Activated CD8-positive, alpha-beta memory T cell treated with anti-CD3 and anti-CD28 coated beads for 36 hours (primary cell): ENCODE results near the gene SNX17. TPM values are rescaled to one million over a fixed set of nuclear protein-coding genes. Genes with fewer than 3 reads are reported as not detected.

ENCODE experiments used
- CTCF ChIA-PET: fragments of 350-600 bp; sonication (Branson Sonifier 250); formaldehyde crosslinking; loops from one replicate; lab custom pipeline; 2021; ENCODE audit warnings: antibody characterized with exemption; lab: Charles Lee
- POLR2A ChIA-PET: fragments of 350-600 bp; sonication (Branson Sonifier 250); formaldehyde crosslinking; loops from one replicate; lab custom pipeline; 2021; ENCODE audit warnings: antibody characterized with exemption; lab: Charles Lee
- total RNA-seq, 2 experiments: library from RNA; stranded (reverse); gene quantifications; one replicate each; pipeline ENCODE4 v1.2.3, GENCODE V29; 2021

SNX17 gene
- total RNA-seq, 2 experiments from 2014 or later = 111 to 112 TPM

- POLR2A ChIA-PET = interaction anchor here (1.0 to 2.4 kb wide), 3 partner anchors 13 to 23 kb away, joined by 3 to 13 read pairs (median 6); partner anchors contain the start of genes EIF2B4 and SNX17
Measured at GRCh38 chr2:27356382-27357181, 13.8 kb upstream of the SNX17 start, which contains the start of gene GTF3C2. Gene GTF3C2 (minus strand): TSS chr2:27356764. CDS start chr2:27343554, 13,210 bp downstream.

GRCh38 chr2:27362678-27363420 lies 7.6 kb upstream of the SNX17 start:
- CTCF ChIA-PET = interaction anchor here (1.1 kb wide), 1 partner anchor 13 kb away, joined by 3 read pairs; no protein-coding TSS in a partner anchor
- POLR2A ChIA-PET = interaction anchor here (0.6 kb wide), 1 partner anchor 232 kb away, joined by 7 read pairs; no protein-coding TSS in a partner anchor

More at GRCh38 chr2:27356382-27357181, 13.8 kb upstream of the SNX17 start, which contains the start of gene GTF3C2:
- CTCF ChIA-PET = interaction anchor here (1.2 to 2.4 kb wide), 3 partner anchors 13 to 74 kb away, joined by 3 to 11 read pairs (median 3); partner anchors contain the start of gene EIF2B4

- ChIA-PET CTCF (interaction anchor here (1.3 kb wide), 1 partner anchor 46 kb away, joined by 3 read pairs; the partner anchor contains the start of gene PPM1G), POLR2A (no interaction called here)
Measured at GRCh38 chr2:27363933-27364332, 6.5 kb upstream of the SNX17 start.

- ChIA-PET POLR2A (interaction anchor here (0.5 to 3.1 kb wide), 5 partner anchors 9 to 200 kb away, joined by 3 to 13 read pairs (median 9); partner anchors contain the start of genes GTF3C2, MPV17 and ZNF513), CTCF (interaction anchor here (0.5 to 2.7 kb wide), 7 partner anchors 9 to 90 kb away, joined by 3 to 11 read pairs (median 4); partner anchors contain the start of gene GTF3C2)
Measured at GRCh38 chr2:27369471-27370025, 868 bp upstream of the SNX17 start.

GRCh38 chr2:27370816-27371620 lies 602 bp downstream of the SNX17 start:
- ChIA-PET POLR2A (interaction anchor here (0.5 to 3.1 kb wide), 8 partner anchors 9 to 312 kb away, joined by 3 to 20 read pairs (median 4); partner anchors contain the start of genes ATRAID, MPV17, NRBP1 and PPM1G), CTCF (interaction anchor here (0.9 to 2.7 kb wide), 6 partner anchors 9 to 312 kb away, joined by 3 to 11 read pairs (median 4); partner anchors contain the start of genes PPM1G and ZNF513)

GRCh38 chr2:27372937-27373336 lies 2.5 kb downstream of the SNX17 start:
- POLR2A ChIA-PET = interaction anchor here (1.0 to 2.5 kb wide), 3 partner anchors 7 to 37 kb away, joined by 3 to 20 read pairs (median 3); partner anchors contain the start of genes GTF3C2, PPM1G and ZNF513
- CTCF ChIA-PET = interaction anchor here (1.4 kb wide), 1 partner anchor 68 kb away, joined by 3 read pairs; no protein-coding TSS in a partner anchor

- POLR2A ChIA-PET = interaction anchor here (1.3 kb wide), 1 partner anchor 17 kb away, joined by 3 read pairs; the partner anchor contains the start of gene GTF3C2
- CTCF ChIA-PET = no interaction called here
Measured at GRCh38 chr2:27373567-27373966, 3.2 kb downstream of the SNX17 start.

GRCh38 chr2:27375513-27376099 lies 5.2 kb downstream of the SNX17 start:
- POLR2A ChIA-PET = no interaction called here
- CTCF ChIA-PET = no interaction called here

- ChIA-PET POLR2A (no interaction called here), CTCF (no interaction called here)
Measured at GRCh38 chr2:27376151-27376865, 5.9 kb downstream of the SNX17 start.

GRCh38 chr2:27376866-27377617 lies 6.6 kb downstream of the SNX17 start:
- CTCF ChIA-PET = no interaction called here
- POLR2A ChIA-PET = interaction anchor here (1.4 kb wide), 1 partner anchor 54 kb away, joined by 3 read pairs; the partner anchor contains the start of gene MPV17

- ChIA-PET CTCF (interaction anchor here (0.5 kb wide), 1 partner anchor 53 kb away, joined by 3 read pairs; no protein-coding TSS in a partner anchor), POLR2A (interaction anchor here (0.7 to 1.4 kb wide), 2 partner anchors 51 to 55 kb away, joined by 3 read pairs; partner anchors contain the start of genes MPV17 and NRBP1)
Measured at GRCh38 chr2:27377618-27378095, 7.2 kb downstream of the SNX17 start.

- ChIA-PET CTCF (interaction anchor here (0.5 kb wide), 1 partner anchor 52 kb away, joined by 3 read pairs; no protein-coding TSS in a partner anchor), POLR2A (interaction anchor here (0.7 to 1.4 kb wide), 4 partner anchors 21 to 304 kb away, joined by 3 to 6 read pairs (median 3); partner anchors contain the start of genes GTF3C2, MPV17 and NRBP1)
Measured at GRCh38 chr2:27378096-27378808, 7.8 kb downstream of the SNX17 start.

- CTCF ChIA-PET = interaction anchor here (1.3 to 1.7 kb wide), 2 partner anchors 15 to 305 kb away, joined by 3 to 5 read pairs; no protein-coding TSS in a partner anchor
- POLR2A ChIA-PET = interaction anchor here (0.7 to 2.4 kb wide), 3 partner anchors 7 to 303 kb away, joined by 3 to 20 read pairs (median 6); partner anchors contain the start of genes GTF3C2 and SNX17
Measured at GRCh38 chr2:27378809-27379290, 8.4 kb downstream of the SNX17 start.

- POLR2A ChIA-PET = interaction anchor here (0.6 to 2.4 kb wide), 6 partner anchors 8 to 51 kb away, joined by 3 to 20 read pairs (median 6); partner anchors contain the start of genes GTF3C2 and SNX17
- CTCF ChIA-PET = interaction anchor here (1.1 to 1.7 kb wide), 4 partner anchors 8 to 304 kb away, joined by 3 to 5 read pairs (median 4); no protein-coding TSS in a partner anchor
Measured at GRCh38 chr2:27379383-27379835, 9.0 kb downstream of the SNX17 start.
